NCI-H1105 treated with DMSO at 0.1 percent for 48 hours (cell line): ENCODE results near the gene ALG1L2.
"Not testable (repeated sequence)": the region's sequence is repeated elsewhere in the genome, so short reads cannot be mapped to it uniquely, and the experiment has no call there.

ENCODE experiments used
- DNase-seq: peaks from one replicate; lab custom pipeline; 2025; lab: John Stamatoyannopoulos, UW

Gene ALG1L2, protein sequence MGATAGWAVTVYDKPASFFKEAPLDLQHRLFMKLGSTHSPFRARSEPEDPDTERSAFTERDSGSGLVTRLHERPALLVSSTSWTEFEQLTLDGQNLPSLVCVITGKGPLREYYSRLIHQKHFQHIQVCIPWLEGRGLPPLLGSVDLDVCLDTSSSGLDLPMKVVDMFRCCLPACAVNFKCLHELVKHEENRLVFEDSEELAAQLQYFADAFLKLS

GRCh38 chr3:130081351-130081881 is at the start of gene ALG1L2:
TSS of gene ALG1L2 (plus strand) at chr3:130081831. CDS start at chr3:130082017, 186 bp downstream.
- no peak for DNase-seq

DNA sequence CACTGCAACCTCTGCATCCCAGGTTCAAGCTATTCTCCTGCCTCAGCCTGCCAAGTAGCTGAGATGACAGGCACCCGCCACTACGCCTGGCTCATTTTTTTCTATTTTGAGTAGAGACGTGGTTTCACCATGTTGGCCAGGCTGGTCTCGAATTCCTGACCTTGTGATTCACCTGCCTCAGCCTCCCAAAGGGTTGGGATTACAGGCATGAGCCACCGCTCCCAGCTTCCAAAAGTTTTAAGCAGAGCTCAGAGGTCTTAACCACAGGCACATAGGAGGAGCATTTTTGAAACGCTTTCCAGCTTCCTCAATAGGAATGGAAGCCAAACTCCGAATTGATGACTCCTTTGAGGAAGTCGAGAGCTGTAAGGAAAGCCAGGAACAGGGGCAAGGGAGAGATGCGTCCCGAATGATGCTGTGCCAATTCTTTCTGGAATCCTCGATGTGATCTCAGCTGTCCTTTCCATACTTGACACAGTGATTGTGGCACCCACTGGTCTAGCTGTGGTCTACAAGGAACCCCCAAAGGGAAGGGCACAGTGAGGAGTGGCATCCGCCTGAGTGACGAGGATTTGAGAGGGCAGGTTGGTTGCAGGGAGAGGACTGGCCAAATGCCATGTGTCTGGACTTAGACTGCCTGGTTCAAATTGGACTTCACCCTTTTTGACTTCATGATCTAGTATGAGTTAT is 44.4 kb upstream of the ALG1L2 start:
- not testable (repeated sequence) for DNase-seq

DNA sequence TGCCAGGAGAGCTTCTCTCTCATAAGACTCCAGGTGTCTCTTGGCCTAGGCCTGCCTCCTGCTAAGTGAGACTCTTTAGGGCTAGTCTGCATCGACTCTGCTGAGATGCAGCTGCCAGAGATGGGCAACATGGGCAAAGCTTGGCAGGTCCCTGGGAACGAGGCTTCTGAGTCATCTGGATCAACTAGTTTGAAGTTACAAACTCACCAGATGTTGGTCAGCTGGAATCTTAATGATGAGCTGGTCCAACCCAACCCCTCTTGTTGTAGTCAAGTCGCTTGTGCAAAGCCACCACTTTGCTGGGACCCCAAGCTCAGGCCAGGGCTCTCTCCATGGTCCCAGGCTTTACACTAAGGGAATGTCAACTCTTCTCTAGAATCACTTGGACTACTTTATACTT is 38.9 kb upstream of the ALG1L2 start:
- DNase-seq, result not testable (repeated sequence)

DNA sequence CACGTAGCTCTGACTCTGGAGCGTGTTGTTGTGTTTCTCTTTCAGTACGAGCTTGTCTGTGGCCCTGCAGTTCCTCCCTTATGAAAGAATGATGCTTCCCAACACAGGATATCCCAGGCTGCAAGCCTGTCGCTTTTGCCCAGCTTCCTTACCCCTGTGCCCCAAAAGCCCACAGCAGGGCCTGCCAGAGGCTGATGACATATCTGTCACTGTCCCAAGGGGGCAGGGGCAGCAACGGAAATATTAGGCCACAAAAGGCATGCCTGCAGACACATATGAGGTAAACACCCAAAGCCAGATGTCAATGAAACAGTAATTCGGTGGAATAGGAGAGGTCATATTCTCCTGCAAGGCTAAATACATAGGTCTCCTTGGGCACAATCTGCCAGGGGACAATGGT is 38.0 kb upstream of the ALG1L2 start:
- not testable (repeated sequence) for DNase-seq

DNA sequence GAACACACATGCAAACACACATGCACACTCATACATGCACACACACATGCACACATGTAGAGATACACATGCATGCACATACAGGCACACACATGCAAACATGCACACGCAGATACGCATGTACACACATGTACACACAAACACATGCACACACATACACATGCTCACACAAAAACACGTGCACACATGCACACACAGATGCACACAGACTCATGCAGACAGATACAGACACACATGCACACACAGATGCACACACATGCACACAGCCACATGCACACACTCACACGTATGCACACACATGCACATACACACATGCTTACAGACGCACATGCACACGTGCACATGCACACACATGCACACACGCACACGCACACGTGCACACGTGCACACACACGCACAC is 37.3 kb upstream of the ALG1L2 start:
- DNase-seq, result no peak

- DNase-seq, result no peak
These were observed 32.9 kb upstream of the ALG1L2 start for GRCh38 chr3:130048726-130049125.

DNA sequence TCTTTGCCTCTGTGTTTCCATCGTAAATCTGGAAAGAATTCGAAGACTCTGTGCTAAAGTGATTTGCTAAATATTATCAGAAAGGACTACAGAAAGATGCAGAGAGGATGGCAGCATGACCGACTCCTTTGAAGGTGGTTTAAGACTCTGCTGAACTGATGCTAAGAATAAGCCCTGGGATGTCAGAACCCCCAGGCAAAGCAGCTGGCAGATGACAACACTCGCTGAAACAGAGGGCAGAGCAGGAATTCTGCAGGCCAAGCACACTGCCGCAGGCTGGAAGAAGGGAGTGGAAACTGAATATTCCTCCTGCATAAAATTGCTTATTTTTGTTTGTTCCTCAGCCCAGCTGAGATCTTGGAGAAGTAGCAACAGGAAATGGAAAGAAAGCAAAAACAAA is 29.3 kb upstream of the ALG1L2 start:
- not testable (repeated sequence) for DNase-seq

GRCh38 chr3:130052965-130053364 is 28.7 kb upstream of the ALG1L2 start:
- DNase-seq, result not testable (repeated sequence)

DNA sequence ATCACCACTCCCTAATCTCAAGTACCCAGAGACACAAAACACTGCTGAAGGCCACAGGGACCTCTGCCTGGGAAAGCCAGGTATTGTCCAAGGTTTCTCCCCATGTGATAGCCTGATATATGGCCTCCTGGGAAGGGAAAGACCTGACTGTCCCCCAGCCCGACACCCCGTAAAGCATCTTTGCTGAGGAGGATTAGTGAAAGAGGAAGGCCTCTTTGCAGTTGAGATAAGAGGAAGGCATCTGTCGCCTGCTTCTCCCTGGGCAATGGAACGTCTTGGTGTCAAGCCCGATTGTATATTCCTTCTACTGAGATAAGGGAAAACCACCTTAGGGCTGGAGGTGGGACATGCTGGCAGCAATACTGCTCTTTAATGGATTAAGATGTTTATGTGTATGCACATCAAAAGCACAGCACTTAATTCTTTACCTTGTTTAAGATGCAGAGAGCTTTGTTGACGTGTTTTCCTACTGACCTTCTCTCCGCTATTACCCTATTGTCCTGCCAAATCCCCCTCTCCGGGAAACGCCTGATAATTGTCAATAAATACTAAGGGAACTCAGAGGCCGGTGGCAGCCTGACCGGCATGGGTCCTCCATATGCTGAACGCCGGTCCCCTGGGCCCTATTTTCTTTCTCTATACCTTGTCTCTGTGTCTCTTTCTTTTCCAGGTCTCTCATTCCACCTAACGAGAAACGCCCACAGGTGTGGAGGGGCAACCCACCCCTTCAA is 23.9 kb upstream of the ALG1L2 start:
- not testable (repeated sequence) for DNase-seq

GRCh38 chr3:130058267-130058657 is 23.4 kb upstream of the ALG1L2 start:
- DNase-seq, result not testable (repeated sequence)

DNA sequence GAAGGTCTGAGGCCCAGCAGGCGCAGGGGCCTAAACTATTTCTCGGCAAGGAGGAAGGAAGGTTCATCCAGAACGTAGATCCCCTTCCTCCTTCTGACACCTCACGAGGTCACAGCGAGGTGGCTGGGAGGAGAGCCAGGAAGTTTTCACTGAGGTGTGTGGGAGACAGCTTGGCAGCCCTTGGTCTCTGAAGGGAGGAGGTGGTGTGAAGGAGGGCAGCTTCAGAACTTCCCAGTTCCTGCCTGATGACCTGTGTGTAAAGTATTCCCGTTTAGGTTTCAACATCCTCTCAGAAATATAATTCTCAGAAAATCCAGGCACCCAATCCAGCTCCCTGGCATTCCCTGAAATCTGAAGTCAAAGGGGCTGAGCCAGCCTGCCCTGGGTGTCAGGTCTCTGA is 22.9 kb upstream of the ALG1L2 start:
- DNase-seq, result not testable (repeated sequence)

DNA sequence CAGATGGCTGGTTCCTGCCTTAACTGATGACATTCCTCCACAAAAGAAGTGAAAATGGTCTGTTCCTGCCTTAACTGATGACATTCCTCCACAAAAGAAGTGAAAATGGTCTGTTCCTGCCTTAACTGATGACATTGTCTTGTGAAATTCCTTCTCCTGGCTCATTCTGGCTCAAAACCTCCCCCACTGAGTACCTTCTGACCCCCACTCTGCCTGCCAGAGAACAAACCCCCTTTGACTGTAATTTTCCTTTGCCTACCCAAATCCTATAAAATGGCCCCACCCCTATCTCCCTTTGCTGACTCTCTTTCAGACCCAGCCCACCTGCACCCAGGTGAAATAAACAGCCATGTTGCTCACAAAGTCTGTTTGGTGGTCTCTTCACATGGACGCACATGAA is 22.5 kb upstream of the ALG1L2 start:
- not testable (repeated sequence) for DNase-seq

DNA sequence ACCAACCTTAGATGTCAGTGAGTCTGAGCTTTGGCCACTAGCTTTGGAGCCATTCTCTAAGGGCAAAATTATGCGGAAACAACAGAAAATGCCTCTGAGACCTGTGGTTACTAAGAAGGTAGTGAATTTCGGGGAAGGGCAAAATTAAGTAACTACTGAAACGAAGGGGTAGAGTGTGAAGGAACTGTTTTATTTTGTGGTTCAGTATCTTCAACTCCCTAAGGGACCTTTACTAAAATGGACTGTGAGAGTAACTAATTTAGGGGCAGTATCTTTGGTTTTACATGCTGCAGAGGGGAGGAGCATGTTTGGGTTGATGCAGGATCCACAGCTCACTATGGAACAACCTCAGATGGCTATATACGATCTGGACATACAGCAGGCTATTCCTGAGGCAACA is 8.0 kb upstream of the ALG1L2 start:
- DNase-seq, result no peak

DNA sequence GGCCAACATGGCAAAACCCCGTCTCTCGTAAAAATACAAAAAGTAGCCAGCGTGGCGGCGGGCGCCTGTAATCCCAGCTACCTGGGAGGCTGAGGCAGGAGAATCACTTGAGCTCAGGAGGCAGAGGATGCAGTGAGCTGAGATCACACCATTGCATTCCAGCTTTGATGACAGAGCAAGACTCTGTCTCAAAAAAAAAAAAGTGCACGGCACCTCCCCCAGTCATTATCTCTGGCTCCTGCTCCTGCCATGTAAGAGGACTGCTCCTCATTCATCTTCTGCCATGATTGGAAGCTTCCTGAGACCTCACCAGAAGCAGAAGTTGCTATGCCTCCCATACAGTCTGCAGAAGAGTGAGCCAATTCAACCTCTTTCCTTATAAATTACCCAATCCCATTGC is 4.0 kb upstream of the ALG1L2 start:
- no peak for DNase-seq

DNA sequence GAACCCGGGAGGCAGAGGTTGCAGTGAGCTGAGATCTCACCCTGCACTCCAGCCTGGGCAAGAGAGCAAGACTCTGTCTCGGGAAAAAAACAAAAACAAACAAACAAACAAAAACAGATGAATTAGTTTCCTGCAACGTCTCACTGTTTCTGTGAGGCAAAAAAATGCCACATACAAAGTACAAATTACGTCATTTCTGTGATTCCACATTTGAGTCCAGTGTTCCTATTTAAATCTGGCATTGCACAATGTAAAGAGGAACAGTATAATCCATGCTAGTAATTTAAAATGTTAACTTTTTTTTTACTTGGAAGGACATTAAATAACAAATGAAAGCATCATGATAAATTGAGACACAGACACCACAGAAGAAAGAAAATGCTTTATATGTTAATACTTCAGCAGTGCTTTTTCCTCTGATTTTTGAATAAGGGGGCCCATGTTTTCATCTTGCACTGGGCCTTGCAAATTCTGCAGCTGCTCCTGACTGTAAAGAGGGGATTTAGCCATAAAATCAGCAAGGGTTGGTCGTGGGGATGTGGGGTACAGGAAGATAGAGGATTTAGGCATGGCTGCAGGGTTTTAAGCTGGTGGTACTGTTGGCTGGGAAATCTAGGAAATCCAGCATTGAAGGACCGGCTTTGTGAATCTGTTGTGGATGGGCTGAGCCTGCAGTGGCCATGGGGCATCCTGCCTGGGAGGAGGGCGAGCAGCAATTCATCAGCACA is 1.9 kb downstream of the ALG1L2 start:
- DNase-seq, result not testable (repeated sequence)

- DNase-seq, result no peak
These were observed 2.9 kb downstream of the ALG1L2 start for GRCh38 chr3:130084436-130084980.

GRCh38 chr3:130085881-130086280 is 4.2 kb downstream of the ALG1L2 start:
- no peak for DNase-seq

- DNase-seq, result not testable (repeated sequence)
These were observed 5.0 kb downstream of the ALG1L2 start for GRCh38 chr3:130086628-130087027.

DNA sequence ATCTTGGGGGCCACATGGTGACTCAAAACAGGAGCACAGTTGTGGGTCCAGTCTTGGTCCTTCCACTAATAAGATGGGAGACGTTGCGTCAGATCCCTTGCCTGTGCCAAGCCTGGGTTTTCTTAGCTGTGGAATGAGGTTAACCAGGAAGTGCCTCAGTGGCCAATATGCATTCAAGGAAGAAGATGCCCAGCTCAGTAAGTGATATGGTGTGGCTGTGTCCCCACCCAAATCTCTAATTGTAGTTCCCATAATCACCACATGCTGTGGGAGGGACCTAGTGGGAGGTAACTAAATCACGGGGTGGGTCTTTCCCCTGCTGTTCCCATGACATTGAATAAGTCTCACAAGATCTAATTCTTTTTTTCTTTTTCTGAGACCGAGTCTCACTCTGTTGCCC is 6.4 kb downstream of the ALG1L2 start:
- no peak for DNase-seq

GRCh38 chr3:130090681-130091080 is 9.1 kb downstream of the ALG1L2 start:
- not testable (repeated sequence) for DNase-seq

GRCh38 chr3:130091958-130092357 is 10.3 kb downstream of the ALG1L2 start:
- DNase-seq, result no peak
